Raji (cell line): ENCODE measurements around the gene NOC4L.

ENCODE experiments used
- POLR2A ChIP-seq: IDR thresholded peaks from 2 replicates; pipeline ENCODE4 v1.6.1; 2011; ENCODE audit warnings: low read depth, low read length, control low read depth; ENCODE audit not compliant: insufficient read depth

Gene NOC4L

DNA sequence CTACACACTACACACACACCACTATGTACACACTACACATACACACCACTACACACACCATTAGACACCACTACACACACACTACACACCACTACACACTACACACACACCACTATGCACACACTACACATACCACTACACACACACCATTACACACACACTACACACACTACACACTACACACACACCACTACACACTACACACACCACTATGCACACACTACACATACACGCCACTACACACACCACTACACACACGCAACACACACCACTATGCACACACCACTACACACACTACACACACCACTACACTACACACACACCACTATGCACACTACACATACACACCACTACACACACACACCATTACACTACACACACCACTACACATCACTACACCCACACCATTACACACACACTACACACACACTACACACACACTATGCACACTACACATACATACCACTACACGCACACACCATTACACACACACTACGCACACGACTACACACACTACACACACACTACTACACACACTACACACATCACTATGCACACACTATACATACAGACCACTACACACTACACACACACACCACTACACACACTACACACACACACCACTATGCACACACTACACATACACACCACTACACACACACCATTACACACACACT lies 13.6 kb downstream of the NOC4L start:
- no peak for TF ChIP-seq POLR2A

DNA sequence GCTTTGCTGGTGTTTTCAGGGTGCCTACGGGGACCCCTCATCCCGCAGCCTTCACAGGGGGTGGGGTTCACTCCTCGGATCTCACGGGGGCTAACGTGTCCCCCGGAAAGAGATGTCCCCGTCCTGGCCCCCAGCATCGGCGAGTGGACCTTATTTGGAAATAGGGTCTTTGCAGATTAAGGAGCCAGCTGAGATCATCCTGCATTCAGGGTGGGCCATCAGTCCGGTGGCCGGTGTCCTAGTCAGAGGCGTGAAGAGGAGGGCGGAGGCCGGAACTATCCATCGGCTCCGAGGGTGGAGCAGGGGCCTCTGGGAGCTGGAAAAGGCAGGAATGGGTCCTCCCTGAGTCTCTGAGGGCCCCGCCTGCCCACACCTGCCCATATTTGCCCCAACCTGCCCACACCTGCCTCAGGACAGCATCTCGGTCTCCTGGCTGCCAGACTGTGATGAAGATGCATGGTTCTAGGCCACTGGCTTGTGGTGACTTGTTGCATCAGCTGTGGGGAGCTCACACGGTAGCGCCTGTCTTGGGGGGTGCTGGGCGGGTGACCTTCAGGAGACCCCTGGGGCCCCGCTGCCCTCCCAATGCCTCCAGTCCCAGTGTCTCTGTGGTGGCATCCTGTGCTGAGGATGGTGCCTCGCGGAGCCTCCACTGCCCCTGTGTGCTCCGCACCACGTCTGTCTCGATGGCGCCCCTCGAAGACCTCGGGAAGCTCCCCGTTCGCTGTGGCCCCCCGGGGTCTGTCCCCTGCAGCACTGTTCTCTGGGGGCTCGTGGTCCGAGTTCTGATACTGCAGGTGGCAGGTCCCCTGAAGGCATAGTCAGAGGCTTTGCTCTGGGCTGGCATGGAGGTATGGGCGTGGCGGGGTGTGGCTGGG lies 14.7 kb downstream of the NOC4L start:
- no peak for TF ChIP-seq POLR2A

DNA sequence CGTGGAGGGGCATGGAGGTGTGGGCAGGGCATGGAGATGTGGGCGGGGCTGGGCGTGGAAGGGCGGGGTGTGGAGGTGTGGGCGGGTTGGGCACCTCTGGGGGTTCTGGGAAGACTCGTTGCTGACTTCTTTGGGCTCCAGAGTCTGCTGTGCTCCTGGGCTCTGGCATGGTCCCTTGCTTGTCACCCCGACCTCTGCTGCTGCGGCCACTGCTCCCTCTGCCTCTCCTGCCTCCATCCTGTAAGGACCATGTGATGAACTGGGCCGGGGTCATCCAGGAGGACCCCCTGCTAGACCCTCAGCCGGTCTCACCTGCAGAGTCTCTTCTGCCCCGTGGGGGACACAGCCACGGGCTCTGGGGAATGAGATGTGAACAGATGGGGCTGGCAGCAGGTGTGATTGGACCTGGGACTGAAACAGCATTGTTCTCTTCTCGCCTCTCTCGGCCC lies 15.3 kb downstream of the NOC4L start:
- TF ChIP-seq POLR2A: no peak

DNA sequence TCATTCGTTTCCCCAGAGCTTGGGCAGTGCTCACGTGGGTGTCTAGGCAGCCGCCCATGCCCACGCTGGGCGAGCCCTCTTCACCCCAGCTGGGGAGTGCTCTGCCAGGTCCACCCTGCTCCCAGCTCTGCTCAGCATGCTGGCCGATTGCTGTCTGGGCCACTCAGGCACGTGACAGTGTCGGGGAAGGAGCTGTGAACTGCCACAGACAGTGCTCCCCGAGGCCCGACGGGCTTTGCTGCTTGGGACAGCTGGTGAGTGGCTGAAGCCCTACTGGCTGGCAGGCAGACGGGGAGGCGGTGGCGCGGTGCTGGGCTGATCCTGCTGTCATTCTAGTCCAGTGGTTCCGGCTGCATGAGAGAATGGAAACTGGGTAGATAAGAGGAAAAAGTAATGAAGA lies 15.8 kb downstream of the NOC4L start:
- no peak for TF ChIP-seq POLR2A

DNA sequence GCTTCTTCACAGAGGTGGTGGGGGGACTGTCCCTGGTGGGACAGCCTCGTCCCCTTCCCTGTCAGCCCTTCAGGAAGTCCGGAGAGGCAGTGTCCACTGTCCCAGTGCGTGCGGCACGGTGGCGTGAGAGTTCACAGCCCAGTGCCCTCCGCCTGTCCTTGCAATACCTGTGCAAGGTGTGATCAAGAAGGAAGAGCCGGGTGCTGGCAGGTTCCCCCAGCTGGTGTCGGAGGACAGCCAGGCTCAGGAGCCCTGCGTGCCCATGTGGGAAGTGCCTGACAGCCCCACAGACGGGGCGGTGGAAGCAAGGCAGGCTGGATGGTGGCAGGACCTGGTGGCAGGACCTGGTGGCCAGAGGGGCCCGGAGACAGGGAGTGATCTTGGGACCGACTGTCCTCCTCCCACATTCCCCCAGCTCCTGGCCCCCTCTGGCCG lies 16.4 kb downstream of the NOC4L start:
- TF ChIP-seq POLR2A: no peak

DNA sequence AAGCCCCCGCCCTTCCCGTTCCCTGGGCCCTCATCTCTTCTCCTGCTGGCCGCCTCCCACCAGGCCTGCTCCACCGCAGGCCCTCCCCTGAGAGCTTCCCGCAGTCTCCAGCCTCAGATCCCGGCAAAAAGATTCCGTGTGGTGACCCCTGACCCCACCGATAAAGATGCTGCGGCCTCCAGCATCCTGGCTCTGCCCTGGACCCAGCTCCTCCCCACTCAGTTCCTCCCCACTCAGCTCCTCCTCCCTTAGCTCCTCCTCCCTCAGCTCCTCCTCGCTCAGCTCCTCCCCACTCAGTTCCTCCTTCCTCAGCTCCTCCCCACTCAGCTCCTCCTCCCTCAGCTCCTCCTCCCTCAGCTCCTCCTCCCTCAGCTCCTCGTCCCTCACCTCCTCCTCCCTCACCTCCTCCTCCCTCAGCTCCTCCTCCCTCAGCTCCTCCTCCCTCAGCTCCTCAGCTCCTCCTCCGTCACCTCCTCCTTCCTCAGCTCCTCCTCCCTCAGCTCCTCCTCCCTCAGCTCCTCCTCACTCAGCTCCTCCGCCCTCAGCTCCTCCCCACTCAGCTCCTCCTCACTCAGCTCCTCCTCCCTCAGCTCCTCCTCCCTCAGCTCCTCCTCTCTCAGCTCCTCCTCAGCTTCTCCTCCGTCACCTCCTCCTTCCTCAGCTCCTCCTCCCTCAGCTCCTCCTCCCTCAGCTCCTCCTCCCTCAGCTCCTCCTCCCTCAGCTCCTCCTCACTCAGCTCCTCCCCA lies 17.0 kb downstream of the NOC4L start:
- no peak for TF ChIP-seq POLR2A

DNA sequence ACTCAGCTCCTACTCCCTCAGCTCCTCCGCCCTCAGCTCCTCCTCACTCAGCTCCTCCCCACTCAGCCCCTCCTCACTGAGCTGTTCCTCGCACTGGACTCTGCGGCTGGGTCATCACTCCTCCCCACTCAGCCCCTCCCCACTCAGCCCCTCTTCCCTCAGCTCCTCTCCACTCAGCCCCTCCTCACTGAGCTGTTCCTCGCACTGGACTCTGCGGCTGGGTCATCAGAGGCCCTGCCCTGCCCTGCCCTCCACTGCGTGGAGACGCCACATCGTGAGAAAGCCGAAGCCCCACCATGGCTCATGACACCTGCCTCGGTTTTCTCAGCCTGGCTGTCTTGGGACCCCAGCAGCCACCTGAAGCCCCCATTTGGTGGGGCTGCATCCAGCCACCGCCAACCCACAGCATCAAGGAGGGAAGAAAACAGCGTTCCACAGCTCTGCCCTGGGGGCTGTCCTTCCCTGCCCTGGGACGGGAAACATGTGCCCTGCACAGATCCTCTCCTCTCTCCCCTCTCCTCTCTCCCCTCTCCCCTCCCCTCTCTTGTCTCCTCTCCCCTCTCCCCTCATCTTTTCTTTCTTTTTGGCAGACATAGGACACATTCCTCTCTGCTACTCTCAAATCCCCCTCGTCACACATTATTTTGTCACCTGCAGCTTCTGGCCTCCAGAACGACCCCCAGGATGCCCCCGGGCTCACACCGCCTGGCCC lies 17.7 kb downstream of the NOC4L start:
- TF ChIP-seq POLR2A: no peak

DNA sequence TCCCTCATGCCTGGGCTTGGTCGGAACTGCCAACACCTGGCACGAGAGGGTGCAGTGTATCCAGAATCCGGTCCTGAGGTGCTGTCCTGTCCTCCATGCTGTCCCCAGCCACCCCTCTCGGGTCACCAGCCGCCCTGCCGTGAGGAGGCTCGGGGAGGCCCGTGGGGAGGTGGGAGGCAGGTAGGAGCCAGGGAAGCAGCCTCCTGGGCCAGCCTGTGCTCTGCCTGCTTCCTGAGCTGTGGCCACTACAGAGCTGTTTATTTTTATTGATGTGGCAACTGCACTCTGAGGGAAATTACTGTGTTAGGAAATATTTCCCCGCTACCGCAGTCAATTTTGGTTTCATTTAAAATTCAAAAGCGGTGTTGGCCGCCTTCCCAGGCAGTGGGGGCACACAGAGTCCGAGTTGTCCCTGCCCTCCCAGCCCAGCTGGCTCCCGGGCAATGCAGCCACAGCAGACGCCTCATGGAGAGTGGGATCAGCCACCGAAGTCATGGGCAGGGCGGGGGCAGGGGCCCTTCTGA lies 18.3 kb downstream of the NOC4L start:
- TF ChIP-seq POLR2A: no peak

DNA sequence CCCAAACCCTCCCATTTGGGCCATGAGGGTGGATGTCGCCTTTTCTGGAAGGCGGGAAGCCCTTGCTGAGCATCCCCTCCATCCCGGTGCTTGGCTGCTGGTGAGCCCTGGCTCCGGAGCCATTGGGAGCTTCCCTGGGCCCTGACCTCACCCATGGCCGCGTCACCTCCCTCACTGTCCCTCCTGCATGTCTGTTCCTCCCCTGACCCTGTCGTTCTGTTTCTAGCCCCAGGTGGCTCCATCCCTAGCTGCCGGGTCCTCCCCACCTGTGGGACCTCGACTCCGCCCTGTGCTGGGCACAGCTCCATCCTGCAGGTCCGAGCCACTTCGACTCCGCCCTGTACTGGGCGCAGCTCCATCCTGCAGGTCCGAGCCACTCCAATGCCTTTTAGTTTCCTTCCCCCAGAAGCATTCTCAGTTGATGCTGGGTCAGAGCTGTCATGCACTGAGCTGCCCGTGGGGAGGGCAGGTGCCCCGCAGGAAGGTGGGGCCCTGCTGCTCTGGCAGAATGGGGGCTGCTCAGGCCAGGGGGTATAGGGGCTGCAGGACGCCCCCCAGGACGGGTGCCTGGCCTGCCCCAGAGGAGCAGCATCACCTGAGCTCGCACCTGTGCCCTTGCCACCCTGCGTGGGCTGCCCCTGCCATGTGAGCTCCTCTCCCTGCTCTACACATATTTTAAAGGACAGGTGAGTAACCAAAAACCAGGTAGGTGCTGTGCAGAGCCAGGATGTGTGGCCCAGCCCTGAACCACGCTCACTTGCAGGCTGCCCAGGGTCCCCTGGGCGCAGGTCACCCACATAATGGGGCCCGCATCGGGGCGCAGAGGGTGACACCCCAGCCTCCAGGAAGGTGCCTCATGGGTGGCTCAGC lies 19.0 kb downstream of the NOC4L start:
- no peak for TF ChIP-seq POLR2A

DNA sequence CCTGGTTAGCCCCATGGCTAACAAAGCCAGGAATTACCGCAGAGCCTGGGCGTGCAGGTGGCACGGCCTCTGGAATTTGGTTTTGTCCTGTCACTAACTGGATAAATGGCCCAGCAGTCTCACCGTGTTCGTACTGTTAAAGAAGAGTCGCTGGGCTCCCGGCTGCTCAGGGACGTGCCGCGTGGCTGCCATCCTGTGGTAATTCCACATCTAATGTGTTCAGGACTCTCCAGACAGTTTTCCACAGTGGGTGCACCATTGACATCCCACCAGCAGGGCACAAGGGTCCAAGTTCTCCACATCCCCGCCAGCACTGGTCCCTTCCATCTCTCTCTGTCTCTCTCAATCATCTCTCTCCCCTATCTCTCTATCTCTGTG lies 19.6 kb downstream of the NOC4L start:
- TF ChIP-seq POLR2A: no peak

DNA sequence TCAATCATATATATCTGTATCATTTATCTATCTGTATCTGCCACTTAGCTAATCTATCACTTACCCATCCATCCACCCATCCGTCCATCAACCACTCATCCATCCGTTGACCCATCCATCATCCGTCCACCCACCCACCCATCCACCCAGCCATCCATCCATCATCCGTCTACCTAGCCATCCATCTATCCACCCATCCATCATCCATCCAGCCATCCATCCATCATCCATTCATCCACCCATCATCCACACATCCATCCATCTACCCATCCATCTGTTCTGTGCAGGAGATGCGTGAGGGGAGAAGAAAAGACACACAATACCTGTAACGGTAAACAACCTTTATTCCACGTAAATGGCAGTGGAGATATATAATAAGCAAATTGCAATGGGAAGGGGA lies 20.2 kb downstream of the NOC4L start:
- no peak for TF ChIP-seq POLR2A

DNA sequence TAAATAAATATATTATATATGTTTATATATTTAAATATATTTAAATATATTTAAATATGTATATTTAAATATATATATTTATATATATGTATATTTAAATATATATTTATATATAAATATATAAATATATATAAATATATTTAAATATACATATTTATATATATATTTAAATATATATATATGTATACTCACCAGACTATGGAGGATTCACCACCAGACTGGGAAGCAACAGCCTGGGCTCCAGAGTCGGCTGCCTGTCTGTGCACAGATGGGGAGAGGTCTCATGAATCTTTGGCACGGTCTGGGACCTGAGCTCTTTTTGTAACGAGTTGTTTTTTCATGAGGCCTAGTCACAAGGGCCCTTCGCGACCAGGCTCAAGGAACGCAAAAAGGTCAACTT lies 21.3 kb downstream of the NOC4L start:
- no peak for TF ChIP-seq POLR2A

DNA sequence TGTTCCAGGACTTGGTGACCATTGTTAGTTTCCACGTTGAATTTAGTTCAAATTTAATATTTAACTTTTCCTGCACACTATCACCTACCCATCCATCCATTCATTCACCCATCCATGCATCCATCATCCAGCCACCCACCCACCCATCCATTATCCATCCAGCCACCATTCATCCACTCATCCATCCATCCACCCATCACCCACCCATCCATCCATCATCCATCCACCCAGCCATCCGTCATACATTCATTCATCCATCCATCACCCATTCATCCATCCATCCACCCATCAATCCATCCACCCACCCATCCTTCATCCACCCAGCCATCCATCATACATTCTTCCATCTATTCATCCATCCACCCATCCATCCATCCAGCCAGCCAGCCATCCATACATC lies 21.8 kb downstream of the NOC4L start:
- no peak for TF ChIP-seq POLR2A

DNA sequence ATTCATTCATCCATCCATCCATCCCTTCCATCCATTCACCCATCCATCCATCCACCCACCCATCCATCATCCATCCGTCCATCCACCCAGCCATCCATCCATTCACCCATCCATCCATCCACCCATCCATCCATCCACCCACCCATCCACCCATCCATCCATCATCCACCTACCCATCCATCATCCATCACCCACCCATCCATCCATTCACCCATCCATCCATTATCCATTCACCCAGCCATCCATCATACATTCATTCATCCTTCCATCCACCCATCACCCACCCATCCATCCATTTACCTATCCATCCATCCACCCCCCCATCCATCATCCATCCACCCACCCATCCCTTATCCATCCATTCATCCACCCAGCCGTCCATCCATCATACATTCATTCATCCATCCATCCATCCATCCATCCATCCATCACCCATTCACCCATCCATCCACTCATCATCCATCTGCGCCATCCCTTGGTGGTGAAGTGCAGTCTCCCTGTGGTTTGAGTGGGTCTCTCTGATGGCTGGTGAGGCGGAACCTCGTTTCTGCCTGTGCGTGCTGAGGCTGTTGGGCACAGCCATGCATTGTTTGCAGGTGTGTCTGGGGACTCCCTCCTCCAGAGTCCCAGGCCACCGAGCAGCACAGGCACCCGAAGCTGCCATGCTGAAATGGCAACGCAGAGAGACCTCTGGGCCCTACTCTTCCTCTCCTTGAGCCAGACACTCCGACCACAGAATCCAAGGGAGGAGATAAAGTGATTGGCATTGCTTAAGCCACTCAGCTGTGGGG lies 22.7 kb downstream of the NOC4L start:
- no peak for TF ChIP-seq POLR2A
